Left lung (tissue), 10 donors: ENCODE data around the gene CLMP. TPM values are rescaled to one million over a fixed set of nuclear protein-coding genes. Genes with fewer than 3 reads are reported as not detected.
"Not testable (repeated sequence)": the region's sequence is repeated elsewhere in the genome, so short reads cannot be mapped to it uniquely, and the experiment has no call there.

Source experiments
- ATAC-seq: fragments of 200-7000 bp; cut with Tn5 transposase; one replicate; pipeline ENCODE4 v1.9.1; 2020; ENCODE audit warnings: moderate library complexity
- DNase-seq, 4 donors: peaks; one replicate each; pipeline ENCODE4 v3.0.0-alpha.2; 2013 to 2020
- H3K27ac ChIP-seq, 2 donors: fragments of 200-600 bp; sonication (generic) in 1 of 2; one replicate each; pipeline versions ENCODE4 v1.5.0 to v1.8.0; 2020 to 2021
- H3K27me3 ChIP-seq, 2 donors: fragments of 200-600 bp; sonication (generic) in 1 of 2; one replicate each; pipeline versions ENCODE4 v1.5.0 to v1.8.0; 2020 to 2021
- H3K36me3 ChIP-seq, 2 donors: fragments of 200-600 bp; sonication (generic) in 1 of 2; one replicate each; pipeline versions ENCODE4 v1.5.0 to v1.8.0; 2020 to 2021
- H3K4me1 ChIP-seq, 2 donors: fragments of 200-600 bp; one replicate each; pipeline ENCODE4 v1.8.0; 2021
- H3K4me3 ChIP-seq, 2 donors: fragments of 200-600 bp; sonication (generic) in 1 of 2; one replicate each; pipeline versions ENCODE4 v1.5.0 to v1.8.0; 2020 to 2021; ENCODE audit warnings: mild to moderate bottlenecking in 1 of 2
- H3K9me3 ChIP-seq, 2 donors: fragments of 200-600 bp; sonication (generic) in 1 of 2; one replicate each; pipeline versions ENCODE4 v1.5.0 to v1.8.0; 2020 to 2021
- intact Hi-C, 2 donors: fragments of 100-400 bp; cut with DNase I; formaldehyde crosslinking; loops; one replicate each; pipeline versions ENCODE4 v1.11.2 to v1.14.2; 2022
- polyA plus RNA-seq, 6 donors: library from polyadenylated mRNA; unstranded; fragments of 120-200 nt; gene quantifications; one replicate each; pipeline ENCODE4 v1.2.1, GENCODE V29; 2013; ENCODE audit not compliant: insufficient read length in 6 of 6
- total RNA-seq, 2 donors: library from RNA; stranded (reverse); fragmentation: NEBNext Ultra II Directional; extraction: Animal tissue kit (Norgen Biotek cat#: 25700); gene quantifications; one replicate each; pipeline ENCODE4 v1.2.1, GENCODE V29; 2021
- TF ChIP-seq, protein P1 (sequence below), 2 donors: fragments of 200-600 bp; sonication (generic) in 1 of 2; IDR thresholded peaks; one replicate each; pipeline versions ENCODE4 v1.5.0 to v1.8.0; 2021; ENCODE audit warnings: antibody characterized with exemption in 2 of 2
- donor health status: DM: no; HTN: yes; CAD: no.
- donor health status: DM: no; HTN: no; CAD: no.

Gene CLMP
- total and polyA plus RNA-seq, 8 donors: 16.5 to 22.5 (median 18.1) TPM

DNA sequence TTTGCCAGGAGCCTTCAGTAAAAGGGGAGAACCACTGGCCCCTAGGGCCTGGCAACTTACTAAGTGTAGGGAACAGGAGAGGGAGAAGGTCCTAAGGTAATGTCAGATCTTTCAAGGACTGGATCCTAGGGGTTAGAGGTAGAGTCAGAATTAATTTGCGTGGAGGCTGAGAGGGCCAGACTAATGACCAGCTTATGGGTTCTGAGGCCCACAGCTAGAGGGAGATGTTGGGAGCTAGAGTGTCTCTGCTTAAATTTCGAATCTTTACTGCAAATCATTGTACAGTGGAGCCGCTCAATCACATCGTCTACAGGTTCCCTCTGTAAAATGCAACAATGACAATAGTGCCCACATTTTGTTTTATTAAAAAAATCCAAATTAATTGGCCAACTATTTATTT is 31.4 kb downstream of the CLMP start:
- intact Hi-C loops: no loop called here
- H3K9me3 ChIP-seq: no peaks in the 10 kb centered on the region

DNA sequence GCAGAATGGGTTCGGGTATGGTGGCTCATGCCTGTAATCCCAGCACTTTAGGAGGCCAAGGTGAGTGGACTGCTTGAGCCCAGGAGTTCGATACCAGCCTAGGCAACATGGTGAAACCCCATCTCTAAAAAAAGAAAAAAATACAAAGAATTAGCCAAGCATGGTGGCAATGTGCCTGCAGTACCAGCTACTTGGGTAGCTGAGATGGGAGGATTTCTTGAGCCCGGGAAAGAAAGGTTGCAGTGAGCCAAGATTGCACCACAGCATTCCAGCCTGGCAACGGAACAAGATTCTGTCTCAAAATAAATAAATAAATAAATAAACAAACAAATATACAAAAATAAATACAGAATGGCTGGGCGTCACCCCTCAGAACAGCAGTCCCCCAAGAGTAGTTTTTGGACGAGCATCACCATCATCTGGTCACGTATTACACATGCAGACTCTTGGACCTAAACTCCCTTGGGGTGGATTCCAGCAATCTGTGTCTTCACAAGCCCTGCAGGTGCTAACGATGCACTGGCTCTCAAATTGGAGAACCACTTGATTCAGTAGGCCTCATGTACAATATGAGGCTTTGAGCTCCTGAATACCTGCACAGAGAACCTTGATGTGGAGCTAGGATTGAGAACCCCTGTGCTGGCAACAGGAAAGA is 33.5 kb downstream of the CLMP start:
- TF ChIP-seq, protein P1, sequence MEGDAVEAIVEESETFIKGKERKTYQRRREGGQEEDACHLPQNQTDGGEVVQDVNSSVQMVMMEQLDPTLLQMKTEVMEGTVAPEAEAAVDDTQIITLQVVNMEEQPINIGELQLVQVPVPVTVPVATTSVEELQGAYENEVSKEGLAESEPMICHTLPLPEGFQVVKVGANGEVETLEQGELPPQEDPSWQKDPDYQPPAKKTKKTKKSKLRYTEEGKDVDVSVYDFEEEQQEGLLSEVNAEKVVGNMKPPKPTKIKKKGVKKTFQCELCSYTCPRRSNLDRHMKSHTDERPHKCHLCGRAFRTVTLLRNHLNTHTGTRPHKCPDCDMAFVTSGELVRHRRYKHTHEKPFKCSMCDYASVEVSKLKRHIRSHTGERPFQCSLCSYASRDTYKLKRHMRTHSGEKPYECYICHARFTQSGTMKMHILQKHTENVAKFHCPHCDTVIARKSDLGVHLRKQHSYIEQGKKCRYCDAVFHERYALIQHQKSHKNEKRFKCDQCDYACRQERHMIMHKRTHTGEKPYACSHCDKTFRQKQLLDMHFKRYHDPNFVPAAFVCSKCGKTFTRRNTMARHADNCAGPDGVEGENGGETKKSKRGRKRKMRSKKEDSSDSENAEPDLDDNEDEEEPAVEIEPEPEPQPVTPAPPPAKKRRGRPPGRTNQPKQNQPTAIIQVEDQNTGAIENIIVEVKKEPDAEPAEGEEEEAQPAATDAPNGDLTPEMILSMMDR (IDR thresholded peaks at IDR 0.05): no peak
- Histone ChIP-seq H3K27ac (no peak overlapping the region), H3K27me3 (no peaks in the 10 kb centered on the region), H3K4me1 (no peaks in the 10 kb centered on the region), H3K9me3 (no peaks in the 10 kb centered on the region), H3K36me3 (no peaks in the 10 kb centered on the region), H3K4me3 (no peak overlapping the region)
- DNase-seq (no peak), ATAC-seq (no peak)
- intact Hi-C loops: no loop called here

More for the DNA sequence above, 31.4 kb downstream of the CLMP start:
- Histone ChIP-seq H3K4me3 (no peak overlapping the region), H3K4me1 (no peaks in the 10 kb centered on the region), H3K27me3 (peaks cover 0 to 7% of the 10 kb centered on the region in 2 donors), H3K36me3 (no peaks in the 10 kb centered on the region), H3K27ac (no peak overlapping the region)
- no peak for DNase-seq
- TF ChIP-seq, protein P1 (IDR thresholded peaks at IDR 0.05): no peak
- no peak for ATAC-seq

DNA sequence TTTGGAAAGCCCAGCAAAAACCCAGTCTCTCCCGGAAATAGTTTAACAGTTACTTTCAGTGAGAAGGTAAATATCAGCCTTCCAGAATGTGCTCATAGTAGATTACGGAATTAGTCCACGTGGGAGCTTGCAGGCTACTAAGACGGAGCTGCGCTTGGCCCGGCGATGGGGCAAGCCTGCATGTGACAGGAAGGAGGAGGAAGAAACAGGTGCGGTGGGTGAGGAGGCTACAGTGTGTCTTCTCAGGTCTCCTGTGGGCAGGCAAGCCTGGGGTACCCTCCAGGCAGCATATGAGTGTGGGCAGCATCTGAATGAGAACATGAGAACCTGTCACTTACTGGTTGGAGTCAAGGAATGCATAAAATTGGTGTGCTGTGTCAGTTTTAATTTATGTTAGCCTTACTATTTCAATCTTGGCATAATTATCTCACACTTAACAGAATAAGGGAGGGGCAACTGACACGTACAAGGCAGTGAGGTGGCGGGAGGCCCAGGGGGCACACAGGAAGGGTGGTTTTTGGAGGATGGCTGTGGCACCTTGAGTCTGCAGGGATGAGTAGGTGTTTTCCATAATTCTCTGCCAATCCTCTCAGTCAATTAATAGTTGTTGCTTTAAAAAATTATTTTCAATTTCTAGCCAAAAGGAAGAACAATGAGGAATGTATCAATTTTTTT is 35.7 kb downstream of the CLMP start:
- Histone ChIP-seq H3K27me3 (no peaks in the 10 kb centered on the region), H3K4me3 (no peak overlapping the region), H3K9me3 (no peaks in the 10 kb centered on the region), H3K36me3 (no peaks in the 10 kb centered on the region), H3K27ac (no peak overlapping the region), H3K4me1 (no peaks in the 10 kb centered on the region)
- peak; percentile 81 for ATAC-seq
- DNase-seq: no peak
- TF ChIP-seq, protein P1 (IDR thresholded peaks at IDR 0.05): no peak
- intact Hi-C loops: no loop called here

DNA sequence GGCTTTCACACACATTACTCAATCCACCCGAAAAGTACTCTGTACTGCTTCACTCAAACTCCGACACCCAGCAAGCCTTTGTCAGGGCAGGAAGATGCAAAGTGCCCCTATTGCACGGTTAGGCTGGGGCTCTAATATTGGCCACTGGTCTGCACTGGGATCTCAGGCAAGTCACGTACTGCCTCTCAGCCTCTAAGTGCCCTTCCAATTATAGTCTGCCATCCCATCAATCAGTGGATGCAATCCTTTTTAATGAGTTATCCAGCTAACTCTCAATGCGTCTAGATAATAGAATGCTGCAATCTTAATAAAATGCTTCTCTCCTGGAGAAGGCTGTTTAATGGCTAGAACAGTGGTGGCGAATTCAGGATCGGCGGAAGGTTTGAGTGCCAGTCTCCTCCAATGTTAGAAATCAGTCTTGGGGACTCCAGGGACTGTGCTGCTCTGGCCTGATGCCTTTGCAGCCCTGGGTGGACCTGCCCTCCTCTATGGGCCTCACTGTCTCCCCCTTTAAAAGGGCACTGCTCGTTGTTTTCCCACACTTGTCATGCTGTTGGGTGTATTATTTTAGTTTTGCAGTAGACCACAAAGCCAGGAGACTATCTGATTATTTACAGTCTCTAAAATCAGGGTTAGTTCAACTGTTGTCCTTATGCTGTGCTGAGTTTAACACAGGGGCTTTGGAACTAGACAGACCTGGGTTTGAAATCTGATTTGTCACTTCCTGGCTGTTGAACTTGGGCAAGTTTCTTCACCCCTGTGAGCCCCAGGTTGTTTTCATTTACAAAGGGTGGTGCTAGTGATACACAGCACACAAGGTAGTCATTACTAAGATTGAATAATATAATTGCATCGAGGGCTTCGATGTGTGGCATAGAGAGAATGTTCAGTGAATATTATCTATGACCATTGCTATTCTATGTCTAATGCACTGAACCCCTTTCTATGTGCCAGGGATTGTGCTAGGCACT is 36.7 kb downstream of the CLMP start:
- Histone ChIP-seq H3K27me3 (no peaks in the 10 kb centered on the region), H3K4me3 (no peak overlapping the region), H3K4me1 (no peaks in the 10 kb centered on the region), H3K36me3 (no peaks in the 10 kb centered on the region), H3K9me3 (no peaks in the 10 kb centered on the region), H3K27ac (no peak overlapping the region)
- TF ChIP-seq, protein P1 (IDR thresholded peaks at IDR 0.05): no peak
- no peak for ATAC-seq
- DNase-seq: no peak
- intact Hi-C loops: no loop called here

DNA sequence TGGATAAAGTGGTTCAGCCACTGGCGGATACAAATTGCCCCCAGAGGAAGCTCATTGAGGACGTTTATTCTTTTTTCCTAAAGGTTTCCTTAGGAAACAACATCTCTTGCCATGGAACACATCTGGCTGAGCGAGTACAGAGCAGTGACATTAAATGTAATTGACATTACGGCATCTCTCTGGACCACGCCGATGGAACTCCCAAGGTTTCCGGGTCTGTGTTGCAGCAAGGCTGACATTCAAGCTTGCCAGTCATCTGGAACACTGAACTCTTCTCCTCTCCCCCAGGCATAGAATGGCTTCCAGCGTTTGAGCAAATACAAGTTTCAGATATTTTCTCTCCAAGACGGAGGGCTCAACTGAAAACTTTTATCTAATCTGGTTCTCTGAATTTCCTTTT is 42.1 kb downstream of the CLMP start:
- H3K4me3 ChIP-seq: no peak overlapping the region
- ATAC-seq: no peak
- no peak for DNase-seq
- no peaks in the 10 kb centered on the region for H3K36me3 ChIP-seq
- intact Hi-C loops: no loop called here
- H3K27me3 ChIP-seq: no peaks in the 10 kb centered on the region
- H3K4me1 ChIP-seq: no peaks in the 10 kb centered on the region
- TF ChIP-seq, protein P1 (IDR thresholded peaks at IDR 0.05): no peak
- no peaks in the 10 kb centered on the region for H3K9me3 ChIP-seq
- H3K27ac ChIP-seq: no peak overlapping the region

DNA sequence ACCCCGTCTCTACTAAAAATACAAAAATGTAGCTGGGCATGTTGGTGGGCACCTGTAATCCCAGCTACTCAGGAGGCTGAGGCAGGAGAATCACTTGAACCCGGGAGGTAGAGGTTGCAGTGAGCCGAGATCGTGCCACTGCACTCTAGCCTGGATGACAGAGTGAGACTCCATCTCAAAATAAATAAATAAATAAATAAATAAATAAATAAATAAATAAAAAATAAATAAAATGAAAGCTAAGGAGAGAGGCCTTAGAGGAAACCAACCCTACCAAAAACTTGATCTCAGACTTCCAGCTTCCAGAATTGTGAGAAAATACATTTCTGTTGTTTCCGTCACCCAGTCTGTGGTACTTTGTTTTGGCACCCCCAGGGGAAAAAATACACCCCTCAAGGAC is 42.7 kb downstream of the CLMP start:
- H3K27me3 ChIP-seq, ATAC-seq, H3K9me3 ChIP-seq, intact Hi-C loops, H3K4me3 ChIP-seq, DNase-seq, H3K36me3 ChIP-seq, H3K4me1 ChIP-seq, H3K27ac ChIP-seq: not testable (repeated sequence)
